Testis (tissue), 3 donors: Measurements from ENCODE around the gene RAB6B. TPM values are rescaled to one million over a fixed set of nuclear protein-coding genes. Genes with fewer than 3 reads are reported as not detected.

ENCODE experiments used
- DNase-seq: peaks from one replicate; pipeline ENCODE4 v3.0.0-alpha.2; 2019
- H3K27ac ChIP-seq, 2 donors: fragments of 200-600 bp; sonication (generic); one replicate each; pipeline ENCODE4 v1.5.1; 2019
- H3K27me3 ChIP-seq: fragments of 200-600 bp; sonication (generic); one replicate; pipeline ENCODE4 v1.5.1; 2019
- H3K36me3 ChIP-seq: fragments of 200-600 bp; sonication (generic); one replicate; pipeline ENCODE4 v1.5.1; 2017; ENCODE audit warnings: low read depth; ENCODE audit errors: missing control alignments
- H3K4me1 ChIP-seq: fragments of 200-600 bp; sonication (generic); one replicate; pipeline ENCODE4 v1.5.1; 2019
- H3K4me3 ChIP-seq, 2 donors: fragments of 200-600 bp; sonication (generic); one replicate each; pipeline ENCODE4 v1.5.1; 2017 to 2019
- H3K9me3 ChIP-seq: fragments of 200-600 bp; sonication (generic); one replicate; pipeline ENCODE4 v1.5.1; 2017
- CTCF ChIP-seq, 3 experiments: fragments of 450-650 bp in 2 of 3; fragments of 200-600 bp in 1 of 3; sonication (generic) in 1 of 3; IDR thresholded peaks; one replicate each; pipeline ENCODE4 v1.5.1; 2016 to 2019; ENCODE audit warnings: antibody characterized with exemption in 3 of 3, mild to moderate bottlenecking in 2 of 3, moderate library complexity in 1 of 3
- POLR2A ChIP-seq: fragments of 450-650 bp; IDR thresholded peaks from one replicate; pipeline ENCODE4 v1.6.1; 2017; ENCODE audit warnings: antibody characterized with exemption, mild to moderate bottlenecking, moderate library complexity
- WGBS, 2 donors: methylation state at CpG; one replicate each; pipeline ENCODE4 v1.1.5; 2018; 5-methylcytosine and 5-hydroxymethylcytosine counted together
- intact Hi-C: fragments of 100-400 bp; cut with DNase I; formaldehyde crosslinking; loops from one replicate; pipeline ENCODE4 v1.15.1; 2023; ENCODE audit warnings: low total_unique reads
- polyA plus RNA-seq: library from polyadenylated mRNA; stranded (reverse); fragments of 350-450 nt; fragmentation: Illumina TruSeq; extraction: RNeasy Lipid Tissue Mini Kit (QIAGEN cat#74804); gene quantifications from one replicate; pipeline ENCODE4 v1.2.3, GENCODE V29; 2014; ENCODE audit warnings: low read depth, low replicate concordance; ENCODE audit not compliant: insufficient read depth
- total RNA-seq, 2 donors: library from RNA; depleted of rRNA; stranded (reverse); fragments of >200 nt; gene quantifications; one replicate each; pipeline ENCODE4 v1.2.3, GENCODE V29; 2016

Gene RAB6B
- total and polyA plus RNA-seq, 3 donors from 2014 or later: 5.1 to 8.6 (median 7.0) TPM

- intact Hi-C loops: no loop called here
- no peaks in the 10 kb centered on the region for H3K36me3 ChIP-seq
- no peak overlapping the region for H3K4me3 ChIP-seq
- H3K27ac ChIP-seq: no peak overlapping the region
- peak; percentile 22 for DNase-seq
- H3K27me3 ChIP-seq: no peaks in the 10 kb centered on the region
- H3K9me3 ChIP-seq: no peaks in the 10 kb centered on the region
- no peak for TF ChIP-seq CTCF (IDR thresholded peaks at IDR 0.05)
- TF ChIP-seq POLR2A: no peak
- H3K4me1 ChIP-seq: peaks cover 12% of the 10 kb centered on the region
- WGBS, 2 donors: 17 to 57% methylated on average over 8 of the region's 8 CpGs
Measured at GRCh38 chr3:133868186-133868585, 27.5 kb downstream of the RAB6B start.

- Histone ChIP-seq H3K27ac (no peak overlapping the region), H3K4me3 (no peak overlapping the region), H3K4me1 (peaks cover 12% of the 10 kb centered on the region), H3K36me3 (no peaks in the 10 kb centered on the region), H3K9me3 (no peaks in the 10 kb centered on the region), H3K27me3 (no peaks in the 10 kb centered on the region)
- no peak for DNase-seq
- TF ChIP-seq POLR2A (no peak), CTCF (IDR thresholded peaks at IDR 0.05) (no peak)
- intact Hi-C loops: no loop called here
- 98 to 100% methylated on average over 1 to 3 of the region's 3 CpGs for WGBS, 2 donors
Measured at GRCh38 chr3:133866141-133866540, 29.5 kb downstream of the RAB6B start.

DNA sequence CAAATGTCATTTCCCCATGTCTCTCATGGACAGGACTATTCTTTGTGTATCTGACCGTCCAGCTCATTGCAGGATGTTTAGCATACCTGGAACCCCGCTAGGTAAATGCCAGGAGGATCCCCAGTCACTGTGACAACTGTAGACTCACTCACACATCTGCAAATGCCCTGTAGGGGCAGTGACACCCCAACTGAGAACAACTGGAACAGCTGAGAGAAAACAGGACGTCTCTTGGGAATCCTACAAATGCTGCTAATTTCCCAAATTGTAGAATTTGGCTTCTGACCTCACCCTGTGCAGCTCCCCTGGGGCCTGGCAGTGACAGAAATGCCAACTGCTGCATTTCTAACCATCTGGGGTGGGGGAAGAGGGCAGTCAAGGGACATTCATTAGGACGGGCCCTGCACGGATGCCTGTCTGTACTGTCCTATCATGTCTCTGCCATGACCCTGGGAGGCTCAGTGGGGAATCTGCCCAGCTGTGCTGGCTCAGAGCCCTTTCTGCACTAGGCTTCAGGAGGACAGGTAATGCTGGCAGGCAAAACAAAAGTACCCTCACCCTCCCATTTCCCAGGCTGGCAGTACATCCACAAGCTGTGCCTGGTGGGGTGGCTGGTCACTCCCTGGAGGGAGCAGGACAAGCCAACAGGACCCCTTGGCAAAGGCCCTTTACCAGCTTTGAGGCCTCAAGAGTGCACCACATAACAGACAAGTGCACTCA is 30.4 kb downstream of the RAB6B start:
- intact Hi-C loops: no loop called here
- Histone ChIP-seq H3K9me3 (no peaks in the 10 kb centered on the region), H3K27me3 (no peaks in the 10 kb centered on the region), H3K4me3 (no peak overlapping the region), H3K4me1 (peaks cover 12% of the 10 kb centered on the region), H3K36me3 (no peaks in the 10 kb centered on the region), H3K27ac (no peak overlapping the region)
- TF ChIP-seq POLR2A: no peak
- 83 to 95% methylated on average over 3 to 5 of the region's 5 CpGs for WGBS, 2 donors
- DNase-seq: no peak

DNA sequence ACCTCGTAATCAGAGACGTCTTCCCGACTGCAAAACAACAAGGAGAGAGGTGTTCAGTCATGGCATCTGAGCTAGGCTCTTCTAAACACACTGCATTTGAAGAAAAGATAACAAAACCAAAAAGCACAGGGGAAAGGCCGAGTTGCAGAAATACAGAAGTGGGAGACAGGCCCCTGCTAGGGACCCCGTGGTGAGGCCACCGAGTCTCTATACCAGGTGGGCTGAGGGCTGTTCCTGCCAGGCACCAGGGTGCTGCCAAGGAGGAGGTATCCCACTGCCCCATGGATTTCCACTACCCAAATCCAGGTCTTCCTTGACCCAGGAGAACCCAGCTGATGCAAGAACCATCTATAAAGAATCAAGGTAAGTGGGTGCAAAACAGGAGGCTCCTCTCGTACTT is 31.1 kb downstream of the RAB6B start:
- DNase-seq: no peak
- H3K4me3 ChIP-seq: no peak overlapping the region
- intact Hi-C loops: no loop called here
- H3K9me3 ChIP-seq: no peaks in the 10 kb centered on the region
- no peaks in the 10 kb centered on the region for H3K27me3 ChIP-seq
- 85% methylated on average over 7 of the region's 7 CpGs for WGBS, 2 donors
- H3K27ac ChIP-seq: no peak overlapping the region
- H3K36me3 ChIP-seq: no peaks in the 10 kb centered on the region
- TF ChIP-seq POLR2A: no peak
- peaks cover 12% of the 10 kb centered on the region for H3K4me1 ChIP-seq

DNA sequence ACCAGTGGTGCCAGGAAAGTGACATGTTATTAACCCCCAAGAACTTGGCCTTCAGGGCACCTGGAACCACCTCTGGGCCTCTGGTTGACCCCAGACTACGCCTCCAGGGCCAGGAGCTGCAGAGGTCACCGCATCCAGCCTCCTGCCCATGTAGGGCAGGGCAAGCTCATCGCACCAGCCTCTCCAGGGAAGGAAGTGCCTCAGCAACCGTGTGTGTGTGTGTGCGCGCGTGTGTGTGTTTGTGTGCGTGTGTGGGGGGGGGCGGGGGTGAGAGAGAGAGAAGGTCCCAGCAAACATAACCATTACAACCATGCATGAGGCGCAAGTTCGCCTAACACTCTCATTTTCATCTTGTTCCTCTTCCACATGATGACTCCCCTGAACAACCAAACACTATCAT is 31.8 kb downstream of the RAB6B start:
- Histone ChIP-seq H3K4me1 (peaks cover 9% of the 10 kb centered on the region), H3K4me3 (no peak overlapping the region), H3K27ac (no peak overlapping the region), H3K9me3 (no peaks in the 10 kb centered on the region), H3K27me3 (no peaks in the 10 kb centered on the region), H3K36me3 (no peaks in the 10 kb centered on the region)
- TF ChIP-seq CTCF (IDR thresholded peaks at IDR 0.05) (no peak), POLR2A (no peak)
- 91 to 96% methylated on average over 7 to 11 of the region's 11 CpGs for WGBS, 2 donors
- DNase-seq: no peak
- intact Hi-C loops: no loop called here

DNA sequence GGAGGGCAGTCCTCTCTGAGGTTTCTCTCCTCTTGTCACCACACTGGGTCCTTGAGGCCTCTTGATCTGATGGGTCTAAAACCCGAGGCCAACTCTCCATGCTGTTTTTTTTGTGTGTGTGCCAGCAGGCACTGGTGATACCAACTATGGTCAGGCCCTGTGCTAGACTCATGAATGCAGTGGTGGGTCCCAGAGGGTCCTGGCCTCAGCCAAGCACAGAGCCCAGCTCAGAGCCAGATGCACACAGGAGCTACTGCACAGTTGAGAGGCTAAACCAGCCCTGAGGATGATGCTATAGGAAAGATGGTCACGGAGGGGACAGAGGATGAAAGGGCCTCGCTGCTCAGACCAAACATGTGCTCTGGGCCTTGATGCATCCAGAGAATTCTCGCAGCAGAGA is 33.5 kb downstream of the RAB6B start:
- no peaks in the 10 kb centered on the region for H3K4me1 ChIP-seq
- intact Hi-C loops: no loop called here
- no peak for DNase-seq
- no peak overlapping the region for H3K4me3 ChIP-seq
- H3K27me3 ChIP-seq: no peaks in the 10 kb centered on the region
- 92 to 93% methylated on average over 4 of the region's 4 CpGs for WGBS, 2 donors
- no peak overlapping the region for H3K27ac ChIP-seq
- TF ChIP-seq POLR2A (no peak), CTCF (IDR thresholded peaks at IDR 0.05) (no peak)
- H3K36me3 ChIP-seq: no peaks in the 10 kb centered on the region
- H3K9me3 ChIP-seq: no peaks in the 10 kb centered on the region
